Ureter (tissue), 1 donor: ENCODE results near the gene NTRK1. TPM values are rescaled to one million over a fixed set of nuclear protein-coding genes. Genes with fewer than 3 reads are reported as not detected.

Experiments used
- DNase-seq: peaks from one replicate; pipeline ENCODE4 v3.0.0-alpha.2; 2020; ENCODE audit warnings: low spot score
- total RNA-seq: library from RNA; stranded (reverse); gene quantifications from one replicate; pipeline ENCODE4 v1.2.4, GENCODE V29; 2023
- donor health status: DM: yes; HTN: yes; CAD: no.

Gene NTRK1
- total RNA-seq, 1 donor from 2014 or later = 1.7 TPM

- DNase-seq = no peak
Measured at GRCh38 chr1:156857532-156857931, 3.1 kb upstream of the NTRK1 start.

DNA sequence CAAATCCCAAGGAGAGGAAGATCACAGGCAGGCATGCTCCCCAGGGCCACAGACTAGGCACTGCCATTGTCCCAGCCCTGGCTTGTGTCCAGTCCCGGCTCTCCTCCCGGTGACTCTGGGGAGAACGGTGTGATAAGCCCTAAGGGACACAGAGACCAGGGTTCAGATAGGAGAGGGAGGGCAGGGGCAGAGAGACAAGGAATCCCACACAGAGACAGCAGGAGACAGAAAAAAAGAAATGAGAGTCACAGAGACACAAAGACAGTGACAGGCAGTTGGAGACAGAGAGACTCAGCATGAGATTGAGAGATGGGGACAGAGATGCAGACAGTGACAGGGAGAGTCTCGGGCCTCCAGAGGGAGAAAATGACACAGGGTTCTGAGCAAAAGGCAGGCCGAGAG lies 2.1 kb upstream of the NTRK1 start:
- DNase-seq = no peak

- DNase-seq = no peak
Measured at GRCh38 chr1:156858959-156859522, 1.6 kb upstream of the NTRK1 start, which contains the start of gene INSRR. Gene INSRR, minus strand, starts transcription at chr1:156859117. Its CDS starts 496 bp downstream, at chr1:156858621.

GRCh38 chr1:156859523-156860112 lies 1.0 kb upstream of the NTRK1 start:
- no peak for DNase-seq

DNA sequence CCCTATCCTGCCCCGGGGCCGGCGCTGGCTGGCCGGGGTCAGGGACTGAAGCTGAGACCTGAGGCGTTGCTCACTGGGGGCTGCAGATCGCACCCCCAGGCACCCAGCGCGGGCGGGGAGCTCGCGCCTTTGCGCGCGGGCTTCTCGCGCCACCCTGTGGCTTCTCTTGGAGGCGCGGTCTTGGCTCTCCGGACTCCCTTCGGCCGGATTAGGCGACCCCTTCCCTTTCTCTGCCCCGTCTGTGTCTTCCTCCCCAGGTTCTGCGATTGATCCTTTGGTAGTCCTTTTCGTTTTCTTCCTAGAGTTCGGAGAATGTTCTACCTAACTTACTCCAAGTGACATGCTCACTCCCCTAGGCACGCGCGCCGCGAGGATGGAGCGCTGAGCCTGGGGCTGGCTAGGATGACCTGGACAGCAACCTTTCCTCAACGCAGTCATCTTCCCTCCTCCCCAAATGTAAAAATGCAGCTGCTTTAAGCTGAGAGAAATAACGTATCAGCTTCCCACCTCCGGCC lies 495 bp upstream of the NTRK1 start:
- DNase-seq = no peak

GRCh38 chr1:156862584-156862983 lies 1.9 kb downstream of the NTRK1 start:
- no peak for DNase-seq

- DNase-seq = no peak
Measured at GRCh38 chr1:156862997-156863599, 2.4 kb downstream of the NTRK1 start.

DNA sequence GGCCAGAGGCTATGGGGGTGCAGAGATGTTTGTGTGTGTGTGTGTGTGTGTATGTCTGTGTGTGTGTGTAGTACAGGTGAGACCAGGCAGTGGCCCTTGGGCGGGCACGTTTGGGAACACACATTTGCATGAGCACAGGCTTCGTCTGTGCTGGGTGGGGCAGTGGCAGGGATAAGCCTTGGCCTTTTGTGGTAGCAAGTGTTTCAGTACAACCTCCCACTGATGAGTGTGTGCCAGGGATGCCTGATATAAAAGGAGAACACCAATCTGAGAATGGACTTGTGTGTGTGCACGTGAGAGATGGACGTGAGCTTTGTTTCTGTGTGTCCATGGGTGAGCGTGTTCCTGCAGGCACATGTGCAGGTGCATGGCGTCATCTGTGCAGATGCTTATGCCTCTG lies 3.0 kb downstream of the NTRK1 start:
- DNase-seq = no peak

DNA sequence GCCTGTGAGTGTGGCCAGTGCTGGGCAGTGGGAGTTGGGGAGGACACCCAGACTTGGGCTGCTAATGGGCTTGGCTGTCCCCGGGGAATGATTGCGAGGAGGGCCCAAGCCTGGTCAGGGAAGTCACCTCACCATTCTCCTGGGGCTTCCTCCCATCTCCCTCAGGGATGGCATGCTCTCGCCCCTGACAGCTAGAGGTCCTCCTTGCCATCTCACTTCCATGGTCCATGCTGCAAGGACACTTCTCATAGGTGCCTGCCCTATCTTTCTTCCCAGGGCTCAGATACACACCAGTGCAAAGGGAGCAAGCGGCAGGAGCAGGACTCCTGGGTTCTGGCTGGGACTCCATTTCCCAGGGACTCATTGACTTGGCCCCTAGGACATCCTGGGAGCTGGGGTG lies 4.1 kb downstream of the NTRK1 start:
- no peak for DNase-seq

GRCh38 chr1:156865258-156865657 lies 4.6 kb downstream of the NTRK1 start:
- no peak for DNase-seq

DNA sequence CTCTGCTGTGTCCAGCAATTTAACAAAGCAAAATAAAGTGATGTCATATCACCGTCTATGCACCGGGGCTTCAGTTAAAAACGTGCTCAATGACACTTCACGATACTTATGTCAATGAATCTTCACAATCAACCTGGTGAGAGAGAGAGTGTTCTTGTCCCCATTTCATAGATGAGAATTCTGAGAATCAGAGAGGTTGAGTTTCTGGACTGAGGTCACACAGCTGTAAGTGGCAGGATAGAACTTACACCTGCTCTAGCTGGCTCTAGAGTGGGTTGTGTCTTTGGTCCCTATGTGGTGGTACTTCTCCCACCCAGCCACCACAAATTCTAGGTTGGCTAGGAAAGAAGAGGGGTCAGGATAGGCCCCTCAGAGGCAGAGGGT lies 5.2 kb downstream of the NTRK1 start:
- DNase-seq = no peak

DNA sequence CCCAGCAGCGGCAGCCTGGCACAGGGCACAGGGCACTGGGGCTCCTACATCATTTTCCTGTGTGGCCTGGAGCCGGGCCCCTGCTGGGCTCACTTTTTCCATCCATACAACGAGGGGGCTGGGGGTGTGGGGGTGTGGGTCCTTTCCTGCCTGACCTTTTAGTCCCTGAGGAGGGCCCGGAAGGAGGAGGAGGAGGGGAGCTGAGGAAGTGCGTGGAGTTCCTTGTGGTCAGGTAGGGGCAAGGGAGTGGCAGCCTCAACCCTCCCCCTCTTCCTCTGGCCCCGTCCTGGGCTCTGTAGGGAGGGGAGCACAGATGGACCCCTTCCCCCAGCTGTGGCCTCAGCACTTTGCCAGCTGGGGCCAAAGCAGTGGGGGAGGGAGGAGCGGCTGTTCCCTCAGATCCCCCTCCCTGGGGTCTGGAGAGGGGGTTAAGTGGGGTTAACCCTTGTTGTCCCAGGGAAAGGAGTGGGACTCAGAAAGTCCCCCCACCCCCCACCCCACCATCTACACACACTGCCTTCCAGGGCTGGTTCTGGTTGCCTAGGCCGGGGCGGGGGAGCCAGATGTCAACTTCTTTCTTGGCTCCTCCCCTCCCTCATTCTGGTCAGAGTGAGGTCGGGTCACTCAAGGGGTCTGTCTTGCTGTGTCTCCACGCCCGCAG lies 5.7 kb downstream of the NTRK1 start:
- no peak for DNase-seq

GRCh38 chr1:156868341-156868740 lies 7.7 kb downstream of the NTRK1 start:
- DNase-seq = no peak

GRCh38 chr1:156869455-156869854 lies 8.8 kb downstream of the NTRK1 start:
- no peak for DNase-seq

GRCh38 chr1:156873659-156874058 lies 13.0 kb downstream of the NTRK1 start:
- DNase-seq = no peak

- DNase-seq = no peak
Measured at GRCh38 chr1:156874142-156874541, 13.5 kb downstream of the NTRK1 start.

DNA sequence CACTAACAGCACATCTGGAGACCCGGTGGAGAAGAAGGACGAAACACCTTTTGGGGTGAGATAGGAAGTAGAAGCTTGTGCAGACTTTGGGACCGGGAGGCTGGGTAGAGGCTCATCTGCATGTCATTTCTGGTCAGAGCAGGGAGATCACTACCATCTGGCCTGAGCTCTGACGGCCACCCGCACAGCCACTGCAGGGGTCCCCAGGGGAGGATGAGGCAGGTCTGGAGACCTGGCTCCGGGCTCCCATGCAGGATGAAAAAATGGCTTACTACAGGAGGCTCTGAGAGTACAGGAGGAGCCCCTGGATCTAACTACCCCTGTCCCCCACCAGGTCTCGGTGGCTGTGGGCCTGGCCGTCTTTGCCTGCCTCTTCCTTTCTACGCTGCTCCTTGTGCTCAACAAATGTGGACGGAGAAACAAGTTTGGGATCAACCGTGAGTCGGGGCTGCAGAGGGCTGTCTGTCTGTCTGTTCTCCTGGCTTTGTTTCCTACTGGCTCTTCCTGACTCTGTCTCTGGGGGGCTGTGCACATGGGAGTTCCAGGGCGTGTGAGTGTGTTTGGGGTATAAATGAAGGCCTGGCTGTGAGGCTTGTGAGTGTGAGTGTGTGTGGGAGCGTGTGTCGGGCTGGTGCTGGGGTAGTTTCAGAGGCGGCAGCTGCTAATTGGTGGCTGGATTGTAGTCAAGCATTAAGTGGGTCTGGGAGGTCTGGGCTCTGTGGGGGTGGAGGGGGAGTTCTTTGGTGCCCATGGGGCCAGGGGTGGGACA lies 14.1 kb downstream of the NTRK1 start:
- DNase-seq = no peak

- no peak for DNase-seq
Measured at GRCh38 chr1:156875341-156875615, 14.6 kb downstream of the NTRK1 start.

GRCh38 chr1:156876281-156876680 lies 15.6 kb downstream of the NTRK1 start:
- DNase-seq = no peak

- no peak for DNase-seq
Measured at GRCh38 chr1:156877433-156878170, 16.9 kb downstream of the NTRK1 start.

GRCh38 chr1:156879876-156880275 lies 19.2 kb downstream of the NTRK1 start:
- DNase-seq = no peak

DNA sequence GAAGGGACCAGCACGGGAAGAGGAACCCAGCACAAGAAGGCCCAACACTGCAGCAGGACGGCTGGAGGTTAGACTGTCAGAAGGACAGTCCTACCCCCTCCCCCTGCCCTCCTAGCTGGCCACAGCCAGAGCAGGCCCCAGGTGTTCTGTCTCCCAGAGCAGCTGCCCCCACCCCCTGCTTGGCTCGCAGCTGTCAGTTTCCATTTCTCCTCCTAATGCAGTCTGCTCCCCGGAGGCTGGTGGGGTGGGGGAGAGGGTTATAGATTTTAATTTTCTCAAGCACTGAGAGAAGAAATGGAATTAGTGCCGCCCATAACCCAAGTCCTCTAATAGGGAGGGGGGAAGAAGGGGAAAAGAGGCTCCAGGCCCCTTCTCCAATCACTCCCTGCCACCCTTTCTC lies 19.8 kb downstream of the NTRK1 start:
- DNase-seq = no peak
